K562 (cell line): Measurements from ENCODE around the gene AGPAT4. TPM values are rescaled to one million over a fixed set of nuclear protein-coding genes. Genes with fewer than 3 reads are reported as not detected.

Experiments
- ELF4 ChIP-seq: fragments of 450-650 bp; formaldehyde crosslinking; IDR thresholded peaks from 2 replicates; pipeline ENCODE4 v1.4.0; 2022; ENCODE audit warnings: missing genetic modification characterization
- ERF ChIP-seq: fragments of 450-650 bp; formaldehyde crosslinking; IDR thresholded peaks from 2 replicates; pipeline ENCODE4 v1.4.0; 2020; ENCODE audit warnings: mild to moderate bottlenecking, mixed read lengths
- ETS2 ChIP-seq: IDR thresholded peaks from 2 replicates; pipeline ENCODE4 v1.6.1; 2016; ENCODE audit warnings: borderline replicate concordance, missing genetic modification characterization, mild to moderate bottlenecking, moderate library complexity, missing compliant biosample characterization; ENCODE audit not compliant: poor library complexity, severe bottlenecking
- ETV6 ChIP-seq, 3 experiments: fragments of 150-350 bp in 1 of 3; sonication (generic) in 1 of 3; formaldehyde crosslinking in 1 of 3; IDR thresholded peaks; 2 replicates each; pipeline versions ENCODE4 v1.6.1 to v1.8.0; 2014 to 2022; ENCODE audit warnings: borderline replicate concordance in 2 of 3, low read depth in 2 of 3, antibody characterized with exemption in 1 of 3, low read length in 1 of 3, mild to moderate bottlenecking in 1 of 3, missing genetic modification reagents in 1 of 3
- GABPA ChIP-seq: fragments of 200-800 bp; sonication (Bioruptor generic); conservative IDR thresholded peaks from 2 replicates; pipeline ENCODE4 v1.6.1; 2016; ENCODE audit warnings: low read depth, missing genetic modification characterization, missing compliant biosample characterization
- NFXL1 ChIP-seq: fragments of 450-650 bp; formaldehyde crosslinking; IDR thresholded peaks from 2 replicates; pipeline ENCODE4 v1.4.0; 2021; ENCODE audit warnings: mild to moderate bottlenecking
- POLR2G ChIP-seq: fragments of 200-400 bp; formaldehyde crosslinking; IDR thresholded peaks from 2 replicates; pipeline ENCODE4 v1.6.1; 2017; ENCODE audit warnings: low read depth, mild to moderate bottlenecking, antibody characterized with exemption, low read length, moderate library complexity
- PTTG1 ChIP-seq: fragments of 450-650 bp; IDR thresholded peaks from 2 replicates; pipeline ENCODE4 v1.6.1; 2016; ENCODE audit warnings: low read depth, mild to moderate bottlenecking, missing genetic modification characterization, missing compliant biosample characterization
- ZFP36 ChIP-seq: fragments of 150-350 bp; IDR thresholded peaks from 2 replicates; pipeline ENCODE4 v1.6.1; 2018; ENCODE audit warnings: low read length, low read depth; ENCODE audit not compliant: partially characterized antibody
- ZNF253 ChIP-seq: fragments of 250-450 bp; sonication (Bioruptor Pico); conservative IDR thresholded peaks from 2 replicates; pipeline ENCODE4 v1.6.1; 2021; ENCODE audit warnings: mild to moderate bottlenecking
- polyA plus RNA-seq, 8 experiments: library from polyadenylated mRNA; depleted of rRNA in 4 of 8; stranded (reverse) in 5 of 8; unstranded in 3 of 8; fragments of >200 nt; fragmentation: Nextera tagmentation in 2 of 8; fragmentation: Illumina TruSeq in 1 of 8; extraction: Ambion mirVana in 2 of 8; extraction: Trizol in 1 of 8; gene quantifications; 2 replicates each; pipeline versions ENCODE4 v1.2.1 to v1.2.3, GENCODE V29; 2011 to 2014; ENCODE audit warnings: inconsistent platforms in 1 of 8, missing spikeins in 1 of 8
- total RNA-seq, 7 experiments: library from RNA; depleted of rRNA in 6 of 7; stranded (reverse); fragments of >200 nt in 6 of 7; fragmentation: Illumina TruSeq in 2 of 7; extraction: Trizol in 2 of 7; gene quantifications; 2 replicates each; pipeline versions ENCODE4 v1.2.1 to v1.2.3, GENCODE V29; 2011 to 2021; ENCODE audit warnings: low replicate concordance in 1 of 7
- TF ChIP-seq, protein P1 (sequence below), 2 experiments: fragments of 450-650 bp; formaldehyde crosslinking in 1 of 2; IDR thresholded peaks; 2 replicates each; pipeline versions ENCODE4 v1.4.0 to v1.6.1; 2014 to 2020; ENCODE audit warnings: mild to moderate bottlenecking in 2 of 2, borderline replicate concordance in 1 of 2, low read depth in 1 of 2
- TF ChIP-seq, protein P2 (sequence below): IDR thresholded peaks from 2 replicates; pipeline ENCODE4 v1.6.1; 2016; ENCODE audit warnings: missing genetic modification characterization, missing compliant biosample characterization
- TF ChIP-seq, protein P3 (sequence below): fragments of 250-450 bp; sonication (Bioruptor Pico); IDR thresholded peaks from 2 replicates; pipeline ENCODE4 v1.5.1; 2021; ENCODE audit warnings: mild to moderate bottlenecking
- TF ChIP-seq, protein P4 (sequence below): fragments of 250-450 bp; sonication (Bioruptor Pico); IDR thresholded peaks from 2 replicates; pipeline ENCODE4 v1.8.0; 2021; ENCODE audit warnings: moderate library complexity, mild to moderate bottlenecking, inconsistent platforms

The AGPAT4 gene
- total and polyA plus RNA-seq, 9 of the 15 experiments (the other 6 are each of a cell fraction or from before 2014, with no cell fraction given): 2.2 to 15.0 (median 5.7) TPM

DNA sequence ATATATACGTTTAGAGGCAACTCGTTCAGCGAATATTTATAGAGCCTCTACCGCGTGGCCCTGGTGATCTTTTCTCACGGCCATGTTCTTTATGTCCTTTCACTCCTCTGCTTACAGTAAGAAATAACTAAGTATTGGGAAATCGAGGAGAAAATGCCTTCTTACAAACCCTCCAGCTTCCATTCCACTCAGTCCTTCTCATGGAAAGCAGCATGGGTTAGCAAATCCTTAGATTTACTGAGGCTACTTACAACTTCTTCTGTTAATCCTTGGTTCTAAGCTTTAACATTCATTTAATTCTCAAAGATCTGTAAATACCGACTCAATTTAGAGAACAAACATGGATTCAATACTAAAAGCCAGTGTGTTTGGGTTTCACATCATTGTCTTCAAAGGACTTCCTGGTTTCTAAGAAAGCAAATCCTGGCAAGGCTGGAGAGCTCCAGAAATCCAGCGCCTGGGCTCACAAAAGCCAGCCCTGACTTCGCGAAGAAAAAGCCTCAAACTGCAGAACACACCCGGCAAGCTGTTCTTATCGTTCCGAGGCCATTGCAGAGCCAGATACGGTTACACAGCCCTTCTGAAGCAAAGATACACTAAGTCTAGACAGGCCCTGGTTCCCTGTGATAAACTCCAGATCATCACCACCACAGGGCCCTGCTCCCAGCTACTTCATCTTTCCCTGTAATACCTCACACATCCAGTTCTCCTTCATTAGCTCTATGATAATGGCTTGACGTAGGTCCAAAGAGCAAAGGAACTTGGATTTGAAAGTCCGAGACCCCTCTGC lies 19.2 kb downstream of the AGPAT4 start (continued):
- TF ChIP-seq ELF4 (CRISPR knock-in tag): peak; percentile 74; the same call in 1 of the 2 replicates
- TF ChIP-seq ETV6 (IDR thresholded peaks at IDR 0.05; ENCODE audit: borderline replicate concordance in 1 of 2, low read depth in 2 of 2, low read length in 1 of 2): peak in 1 of 2 experiments; percentile 75; a peak in 2 of 4 replicates
- no peak for TF ChIP-seq ETV6 (CRISPR knock-in tag; IDR thresholded peaks at IDR 0.05; ENCODE audit: borderline replicate concordance)
- no peak for TF ChIP-seq NFXL1 (CRISPR knock-in tag)
- no peak for TF ChIP-seq ETS2 (tag)
- TF ChIP-seq, protein P1, sequence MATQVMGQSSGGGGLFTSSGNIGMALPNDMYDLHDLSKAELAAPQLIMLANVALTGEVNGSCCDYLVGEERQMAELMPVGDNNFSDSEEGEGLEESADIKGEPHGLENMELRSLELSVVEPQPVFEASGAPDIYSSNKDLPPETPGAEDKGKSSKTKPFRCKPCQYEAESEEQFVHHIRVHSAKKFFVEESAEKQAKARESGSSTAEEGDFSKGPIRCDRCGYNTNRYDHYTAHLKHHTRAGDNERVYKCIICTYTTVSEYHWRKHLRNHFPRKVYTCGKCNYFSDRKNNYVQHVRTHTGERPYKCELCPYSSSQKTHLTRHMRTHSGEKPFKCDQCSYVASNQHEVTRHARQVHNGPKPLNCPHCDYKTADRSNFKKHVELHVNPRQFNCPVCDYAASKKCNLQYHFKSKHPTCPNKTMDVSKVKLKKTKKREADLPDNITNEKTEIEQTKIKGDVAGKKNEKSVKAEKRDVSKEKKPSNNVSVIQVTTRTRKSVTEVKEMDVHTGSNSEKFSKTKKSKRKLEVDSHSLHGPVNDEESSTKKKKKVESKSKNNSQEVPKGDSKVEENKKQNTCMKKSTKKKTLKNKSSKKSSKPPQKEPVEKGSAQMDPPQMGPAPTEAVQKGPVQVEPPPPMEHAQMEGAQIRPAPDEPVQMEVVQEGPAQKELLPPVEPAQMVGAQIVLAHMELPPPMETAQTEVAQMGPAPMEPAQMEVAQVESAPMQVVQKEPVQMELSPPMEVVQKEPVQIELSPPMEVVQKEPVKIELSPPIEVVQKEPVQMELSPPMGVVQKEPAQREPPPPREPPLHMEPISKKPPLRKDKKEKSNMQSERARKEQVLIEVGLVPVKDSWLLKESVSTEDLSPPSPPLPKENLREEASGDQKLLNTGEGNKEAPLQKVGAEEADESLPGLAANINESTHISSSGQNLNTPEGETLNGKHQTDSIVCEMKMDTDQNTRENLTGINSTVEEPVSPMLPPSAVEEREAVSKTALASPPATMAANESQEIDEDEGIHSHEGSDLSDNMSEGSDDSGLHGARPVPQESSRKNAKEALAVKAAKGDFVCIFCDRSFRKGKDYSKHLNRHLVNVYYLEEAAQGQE (IDR thresholded peaks at IDR 0.05; ENCODE audit: borderline replicate concordance): peak; percentile 54; the same call in 1 of the 2 replicates
- TF ChIP-seq, protein P1 (CRISPR knock-in tag; IDR thresholded peaks at IDR 0.05; ENCODE audit: low read depth): no peak
- peak; percentile 45; the same call in 1 of the 2 replicates for TF ChIP-seq GABPA
- TF ChIP-seq POLR2G: no peak
- TF ChIP-seq, protein P2, sequence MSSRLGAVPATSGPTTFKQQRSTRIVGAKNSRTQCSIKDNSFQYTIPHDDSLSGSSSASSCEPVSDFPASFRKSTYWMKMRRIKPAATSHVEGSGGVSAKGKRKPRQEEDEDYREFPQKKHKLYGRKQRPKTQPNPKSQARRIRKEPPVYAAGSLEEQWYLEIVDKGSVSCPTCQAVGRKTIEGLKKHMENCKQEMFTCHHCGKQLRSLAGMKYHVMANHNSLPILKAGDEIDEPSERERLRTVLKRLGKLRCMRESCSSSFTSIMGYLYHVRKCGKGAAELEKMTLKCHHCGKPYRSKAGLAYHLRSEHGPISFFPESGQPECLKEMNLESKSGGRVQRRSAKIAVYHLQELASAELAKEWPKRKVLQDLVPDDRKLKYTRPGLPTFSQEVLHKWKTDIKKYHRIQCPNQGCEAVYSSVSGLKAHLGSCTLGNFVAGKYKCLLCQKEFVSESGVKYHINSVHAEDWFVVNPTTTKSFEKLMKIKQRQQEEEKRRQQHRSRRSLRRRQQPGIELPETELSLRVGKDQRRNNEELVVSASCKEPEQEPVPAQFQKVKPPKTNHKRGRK (tag): no peak
- TF ChIP-seq, protein P3, sequence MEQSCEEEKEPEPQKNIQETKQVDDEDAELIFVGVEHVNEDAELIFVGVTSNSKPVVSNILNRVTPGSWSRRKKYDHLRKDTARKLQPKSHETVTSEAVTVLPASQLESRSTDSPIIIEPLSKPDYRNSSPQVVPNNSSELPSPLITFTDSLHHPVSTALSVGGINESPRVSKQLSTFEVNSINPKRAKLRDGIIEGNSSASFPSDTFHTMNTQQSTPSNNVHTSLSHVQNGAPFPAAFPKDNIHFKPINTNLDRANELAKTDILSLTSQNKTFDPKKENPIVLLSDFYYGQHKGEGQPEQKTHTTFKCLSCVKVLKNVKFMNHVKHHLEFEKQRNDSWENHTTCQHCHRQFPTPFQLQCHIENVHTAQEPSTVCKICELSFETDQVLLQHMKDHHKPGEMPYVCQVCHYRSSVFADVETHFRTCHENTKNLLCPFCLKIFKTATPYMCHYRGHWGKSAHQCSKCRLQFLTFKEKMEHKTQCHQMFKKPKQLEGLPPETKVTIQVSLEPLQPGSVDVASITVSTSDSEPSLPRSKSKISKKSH (CRISPR knock-in tag): no peak
- TF ChIP-seq, protein P4, sequence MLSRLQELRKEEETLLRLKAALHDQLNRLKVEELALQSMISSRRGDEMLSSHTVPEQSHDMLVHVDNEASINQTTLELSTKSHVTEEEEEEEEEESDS (CRISPR knock-in tag): no peak
- TF ChIP-seq ZNF253 (CRISPR knock-in tag): no peak
- 0 out of 2 replicates have a peak, but pooled peaks have one; percentile 61 for TF ChIP-seq ERF (CRISPR knock-in tag)
- no peak for TF ChIP-seq PTTG1 (tag)
- TF ChIP-seq ZFP36: peak; percentile 4
